K562 (cell line): ENCODE results near the gene GARIN5B. TPM values are rescaled to one million over a fixed set of nuclear protein-coding genes. Genes with fewer than 3 reads are reported as not detected.
A peak's percentile ranks its signal among the peaks of the same experiment; 100 is the strongest.

Source experiments
- ATAC-seq: fragments of 200-7000 bp; cut with Tn5 transposase; 3 replicates; pipeline ENCODE4 v1.9.1; 2020; ENCODE audit warnings: moderate library complexity
- BruUV-seq: library from RNA; stranded (reverse); fragments of 400-500 nt; replicated peaks from 2 replicates; lab custom pipeline; 2021; lab: Mats Ljungman, UMichigan
- CTCF ChIA-PET: fragments of 300-600 bp; formaldehyde crosslinking; extraction: SDS; loops from one replicate; lab custom pipeline; 2021; ENCODE audit warnings: low intra/inter-chr PET ratio; lab: Yijun Ruan, JAX
- POLR2A ChIA-PET: fragments of 300-600, 350-650 bp; sonication (Branson Sonifier 250); formaldehyde crosslinking; extraction: SDS; loops from one replicate; lab custom pipeline; 2021; ENCODE audit warnings: antibody characterized with exemption, inconsistent platforms; lab: Yijun Ruan, JAX
- DNase-seq, 4 experiments: peaks; one replicate each; pipeline versions ENCODE4 v3.0.0 to v3.0.0-alpha.2; 2011 to 2018; ENCODE audit warnings: low spot score in 3 of 4, mixed read lengths in 3 of 4; ENCODE audit errors: extremely low read depth in 1 of 4
- FAIRE-seq: peaks from 2 replicates; lab custom pipeline; 2011; peaks lifted over from hg19 to GRCh38; lab: Jason Lieb, UNC
- H2AFZ ChIP-seq: 2 replicates; pipeline ENCODE4 v1.6.0; 2011; ENCODE audit warnings: low read depth, low read length, control low read depth, inconsistent platforms
- H3K27ac ChIP-seq: fragments of 200-600 bp; 3 replicates; pipeline ENCODE4 v1.8.0; 2011; ENCODE audit warnings: low read depth, mild to moderate bottlenecking, control low read depth, inconsistent platforms, low read length, moderate library complexity, mixed read lengths; ENCODE audit errors: extremely low read depth
- H3K27me3 ChIP-seq, 2 experiments: fragments of 300-600 bp in 1 of 2; 2 replicates in 1 of 2; 3 replicates in 1 of 2; pipeline versions ENCODE4 v1.6.0 to v1.8.0; 2011; ENCODE audit warnings: inconsistent platforms in 2 of 2, low read length in 2 of 2, mild to moderate bottlenecking in 1 of 2, mixed read lengths in 1 of 2, moderate library complexity in 1 of 2; ENCODE audit not compliant: control insufficient read depth in 2 of 2, insufficient read depth in 2 of 2
- H3K36me3 ChIP-seq: fragments of 300-600 bp; 3 replicates; pipeline ENCODE4 v1.8.0; 2011; ENCODE audit warnings: mild to moderate bottlenecking, low read length, inconsistent platforms; ENCODE audit not compliant: control insufficient read depth, insufficient read depth
- H3K4me1 ChIP-seq, 2 experiments: fragments of 200-600 bp in 1 of 2; replicated peaks in 1 of 2; 2 replicates in 1 of 2; 3 replicates in 1 of 2; pipeline versions ENCODE4 v1.5.1 to v1.8.0; 2011; ENCODE audit warnings: inconsistent platforms in 2 of 2, low read length in 2 of 2, mild to moderate bottlenecking in 1 of 2, mixed read lengths in 1 of 2, moderate library complexity in 1 of 2; ENCODE audit not compliant: control insufficient read depth in 2 of 2, insufficient read depth in 2 of 2
- H3K4me2 ChIP-seq: 2 replicates; pipeline ENCODE4 v1.6.1; 2011; ENCODE audit warnings: low read length, control low read depth, inconsistent platforms, mixed read lengths; ENCODE audit not compliant: insufficient read depth
- H3K4me3 ChIP-seq: fragments of 200-600 bp; sonication (generic), shearing (Covaris generic); 2 replicates; pipeline ENCODE4 v1.5.1; 2016; ENCODE audit warnings: control low read depth, inconsistent platforms
- H3K79me2 ChIP-seq: fragments of 200-600 bp; 3 replicates; pipeline ENCODE4 v1.8.0; 2011; ENCODE audit warnings: low read length, inconsistent platforms; ENCODE audit not compliant: control insufficient read depth, insufficient read depth
- H3K9ac ChIP-seq, 2 experiments: 2 replicates each; pipeline versions ENCODE4 v1.6.0 to v1.6.1; 2011; ENCODE audit warnings: low read depth in 2 of 2, low read length in 2 of 2, control low read depth in 1 of 2, inconsistent platforms in 1 of 2, mild to moderate bottlenecking in 1 of 2, mixed read lengths in 1 of 2; ENCODE audit not compliant: insufficient read depth in 1 of 2
- H3K9me1 ChIP-seq: one replicate; pipeline ENCODE4 v1.6.0; 2011; ENCODE audit warnings: inconsistent platforms, mild to moderate bottlenecking, low read length, moderate library complexity; ENCODE audit not compliant: control insufficient read depth, insufficient read depth
- H3K9me3 ChIP-seq: replicated peaks from 2 replicates; pipeline ENCODE4 v1.5.1; 2011; ENCODE audit warnings: low read depth, low read length, inconsistent platforms; ENCODE audit not compliant: control insufficient read depth, insufficient read depth
- H4K20me1 ChIP-seq: replicated peaks from 2 replicates; pipeline ENCODE4 v1.6.1; 2011; ENCODE audit warnings: low read length, inconsistent platforms, mixed read lengths; ENCODE audit not compliant: control insufficient read depth, insufficient read depth
- ELF1 ChIP-seq: fragments of 200-800 bp; sonication (Bioruptor generic); IDR thresholded peaks from 2 replicates; pipeline ENCODE4 v1.6.1; 2016; ENCODE audit warnings: missing genetic modification characterization, missing compliant biosample characterization
- HCFC1 ChIP-seq: IDR thresholded peaks from 2 replicates; pipeline ENCODE4 v1.6.1; 2012; ENCODE audit warnings: low read depth, low read length, improper control_type of control experiment
- NRF1 ChIP-seq, 2 experiments: fragments of 450-650 bp; IDR thresholded peaks in 1 of 2; conservative IDR thresholded peaks in 1 of 2; 2 replicates each; pipeline ENCODE4 v1.6.1; 2014; ENCODE audit warnings: mild to moderate bottlenecking in 2 of 2
- POLR2AphosphoS2 ChIP-seq: IDR thresholded peaks from 2 replicates; pipeline ENCODE4 v1.6.1; 2012; ENCODE audit warnings: low read length, improper control_type of control experiment
- POLR2G ChIP-seq: fragments of 200-400 bp; formaldehyde crosslinking; IDR thresholded peaks from 2 replicates; pipeline ENCODE4 v1.6.1; 2017; ENCODE audit warnings: low read depth, mild to moderate bottlenecking, antibody characterized with exemption, low read length, moderate library complexity
- SIX5 ChIP-seq, 2 experiments: IDR thresholded peaks; 2 replicates each; pipeline ENCODE4 v1.6.1; 2011; ENCODE audit warnings: low read length in 2 of 2, borderline replicate concordance in 1 of 2, low read depth in 1 of 2, mild to moderate bottlenecking in 1 of 2, moderate library complexity in 1 of 2; ENCODE audit not compliant: insufficient read depth in 1 of 2
- U2AF2 ChIP-seq: fragments of 200-400 bp; formaldehyde crosslinking; optimal IDR thresholded peaks from 2 replicates; pipeline ENCODE3; 2017; ENCODE audit warnings: low read depth, mild to moderate bottlenecking, low read length
- ZBED1 ChIP-seq: IDR thresholded peaks from 2 replicates; pipeline ENCODE4 v1.6.1; 2014
- ZBTB1 ChIP-seq: sonication (generic); formaldehyde crosslinking; IDR thresholded peaks from 2 replicates; pipeline ENCODE4 v1.8.1; 2023; ENCODE audit warnings: missing genetic modification reagents, low read depth, mild to moderate bottlenecking, borderline replicate concordance
- WGBS: fragments of 100-300 bp; shearing (Covaris generic); methylation state at CpG from one replicate; pipeline ENCODE4 v1.1.6; 2016; ENCODE audit warnings: low coverage, mixed read lengths; ENCODE audit not compliant: insufficient coverage; ENCODE audit errors: missing lambda C conversion rate; 5-methylcytosine and 5-hydroxymethylcytosine counted together
- in situ Hi-C: fragments of 300-500 bp; cut with MboI; formaldehyde crosslinking; loops from 4 replicates; pipeline ENCODE4 v1.15.0; 2018; ENCODE audit warnings: inconsistent platforms, mixed read lengths
- intact Hi-C: fragments of 100-400 bp; cut with micrococcal nuclease; formaldehyde crosslinking; loops from 2 replicates; pipeline ENCODE4 v1.14.2; 2022
- polyA plus RNA-seq, 8 experiments: library from polyadenylated mRNA; depleted of rRNA in 4 of 8; stranded (reverse) in 5 of 8; unstranded in 3 of 8; fragments of >200 nt; fragmentation: Nextera tagmentation in 2 of 8; fragmentation: Illumina TruSeq in 1 of 8; extraction: Ambion mirVana in 2 of 8; extraction: Trizol in 1 of 8; gene quantifications; 2 replicates each; pipeline versions ENCODE4 v1.2.1 to v1.2.3, GENCODE V29; 2011 to 2014; ENCODE audit warnings: inconsistent platforms in 1 of 8, missing spikeins in 1 of 8
- total RNA-seq, 7 experiments: library from RNA; depleted of rRNA in 6 of 7; stranded (reverse); fragments of >200 nt in 6 of 7; fragmentation: Illumina TruSeq in 2 of 7; extraction: Trizol in 2 of 7; gene quantifications; 2 replicates each; pipeline versions ENCODE4 v1.2.1 to v1.2.3, GENCODE V29; 2011 to 2021; ENCODE audit warnings: low replicate concordance in 1 of 7
- TF ChIP-seq, protein P1 (sequence below): fragments of 200-800 bp; sonication (Bioruptor generic); IDR thresholded peaks from 2 replicates; pipeline ENCODE4 v1.6.1; 2017; ENCODE audit warnings: missing genetic modification characterization, missing compliant biosample characterization
- TF ChIP-seq, protein P2 (sequence below): sonication (generic); formaldehyde crosslinking; IDR thresholded peaks from 2 replicates; pipeline ENCODE4 v1.8.0; 2022; ENCODE audit warnings: missing genetic modification reagents, mild to moderate bottlenecking, moderate library complexity, borderline replicate concordance

Gene GARIN5B
- total and polyA plus RNA-seq, 9 of the 15 experiments (the other 6 are each of a cell fraction or from before 2014, with no cell fraction given), result not detected

DNA sequence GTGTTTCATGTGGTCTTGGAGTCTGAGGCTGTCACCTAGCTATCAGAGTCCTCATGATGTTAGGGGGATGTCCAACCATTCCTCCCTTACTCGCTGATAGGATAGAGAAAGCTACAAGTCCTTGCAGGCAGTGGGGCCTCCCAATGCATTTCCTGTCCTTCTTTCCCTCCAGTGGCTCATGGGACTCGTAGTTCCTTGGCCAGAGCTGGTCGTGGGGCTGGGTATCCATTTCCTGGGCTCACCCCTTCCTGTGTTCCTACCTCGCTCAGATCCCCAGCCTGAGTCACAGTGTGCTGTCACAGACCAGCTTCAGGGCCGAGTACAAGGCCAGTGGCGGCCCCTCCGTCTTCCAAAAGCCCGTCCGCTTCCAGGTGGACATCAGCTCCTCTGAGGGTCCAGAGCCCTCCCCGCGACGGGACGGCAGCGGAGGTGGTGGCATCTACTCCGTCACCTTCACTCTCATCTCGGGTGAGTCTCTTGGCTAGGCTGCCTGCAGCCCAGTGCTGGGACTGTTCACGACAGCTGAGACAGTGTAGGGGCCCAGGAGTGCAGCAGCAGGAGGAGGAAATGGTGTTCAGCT, 57.0 kb downstream of the GARIN5B start:
- Histone ChIP-seq H3K27me3 (no peaks in the 10 kb centered on the region), H3K9ac (peak overlapping the region in 1 of 2 experiments; percentile 78; a peak in 1 of 4 replicates), H3K36me3 (peaks cover 5% of the 10 kb centered on the region; the same call in 1 of the 3 replicates), H2AFZ (peak overlapping the region; percentile 49; the same call in 1 of the 2 replicates), H3K4me1 (peaks cover 5 to 49% of the 10 kb centered on the region in 2 experiments; a peak in 4 of 5 replicates), H3K9me1 (no peaks in the 10 kb centered on the region), H4K20me1 (no peaks in the 10 kb centered on the region), H3K9me3 (no peaks in the 10 kb centered on the region; the same call in 1 of the 2 replicates), H3K4me3 (no peak overlapping the region), H3K79me2 (no peaks in the 10 kb centered on the region), H3K4me2 (no peak overlapping the region), H3K27ac (no peak overlapping the region)
- no TSS peak for BruUV-seq
- POLR2A ChIA-PET, result interaction anchor here (1.0 to 1.1 kb wide), 2 partner anchors 12 to 102 kb away, joined by 3 read pairs; partner anchors contain the start of gene UBE2S
- intact Hi-C loops, result no loop called here
- in situ Hi-C loops, result no loop called here
- TF ChIP-seq HCFC1 (peak; percentile 59), ELF1 (tag) (no peak; the same call in 1 of the 2 replicates), NRF1 (conservative IDR thresholded peaks at IDR 0.05 in 1 of 2, IDR thresholded peaks at IDR 0.05 in 1 of 2) (no peak), U2AF2 (no peak), SIX5 (IDR thresholded peaks at IDR 0.05; ENCODE audit: borderline replicate concordance in 1 of 2, insufficient read depth in 1 of 2, low read depth in 1 of 2, low read length in 2 of 2) (peak in 1 of 2 experiments; percentile 31; a peak in 1 of 4 replicates), POLR2G (0 out of 2 replicates have a peak, but pooled peaks have one; percentile 38), ZBED1 (no peak), ZBTB1 (no peak), POLR2AphosphoS2 (no peak)
- TF ChIP-seq, protein P1, sequence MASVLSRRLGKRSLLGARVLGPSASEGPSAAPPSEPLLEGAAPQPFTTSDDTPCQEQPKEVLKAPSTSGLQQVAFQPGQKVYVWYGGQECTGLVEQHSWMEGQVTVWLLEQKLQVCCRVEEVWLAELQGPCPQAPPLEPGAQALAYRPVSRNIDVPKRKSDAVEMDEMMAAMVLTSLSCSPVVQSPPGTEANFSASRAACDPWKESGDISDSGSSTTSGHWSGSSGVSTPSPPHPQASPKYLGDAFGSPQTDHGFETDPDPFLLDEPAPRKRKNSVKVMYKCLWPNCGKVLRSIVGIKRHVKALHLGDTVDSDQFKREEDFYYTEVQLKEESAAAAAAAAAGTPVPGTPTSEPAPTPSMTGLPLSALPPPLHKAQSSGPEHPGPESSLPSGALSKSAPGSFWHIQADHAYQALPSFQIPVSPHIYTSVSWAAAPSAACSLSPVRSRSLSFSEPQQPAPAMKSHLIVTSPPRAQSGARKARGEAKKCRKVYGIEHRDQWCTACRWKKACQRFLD, result 0 out of 2 replicates have a peak, but pooled peaks have one; percentile 3
- TF ChIP-seq, protein P2, sequence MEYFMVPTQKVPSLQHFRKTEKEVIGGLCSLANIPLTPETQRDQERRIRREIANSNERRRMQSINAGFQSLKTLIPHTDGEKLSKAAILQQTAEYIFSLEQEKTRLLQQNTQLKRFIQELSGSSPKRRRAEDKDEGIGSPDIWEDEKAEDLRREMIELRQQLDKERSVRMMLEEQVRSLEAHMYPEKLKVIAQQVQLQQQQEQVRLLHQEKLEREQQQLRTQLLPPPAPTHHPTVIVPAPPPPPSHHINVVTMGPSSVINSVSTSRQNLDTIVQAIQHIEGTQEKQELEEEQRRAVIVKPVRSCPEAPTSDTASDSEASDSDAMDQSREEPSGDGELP, result 0 out of 2 replicates have a peak, but pooled peaks have one; percentile 9
- DNase-seq (no peak), ATAC-seq (peak; percentile 7; the same call in 2 of the 3 replicates), FAIRE-seq (no peak)
- CTCF ChIA-PET, result no interaction called here
- 76% methylated on average over 15 of the region's 17 CpGs for WGBS
